Femur (tissue), 1 donor: ENCODE measurements around the gene CAPN10.

ENCODE experiments used
- DNase-seq: peaks from one replicate; pipeline ENCODE4 v3.0.0-alpha.2; 2017

CAPN10 gene

GRCh38 chr2:240590681-240591111 is 4.2 kb downstream of the CAPN10 start:
- no peak for DNase-seq

- no peak for DNase-seq
Observed at GRCh38 chr2:240591226-240591625, 4.7 kb downstream of the CAPN10 start.

GRCh38 chr2:240591784-240592183 is 5.2 kb downstream of the CAPN10 start:
- DNase-seq = no peak

GRCh38 chr2:240593026-240593702 is 6.6 kb downstream of the CAPN10 start:
- no peak for DNase-seq

- no peak for DNase-seq
Observed at GRCh38 chr2:240593703-240594451, 7.3 kb downstream of the CAPN10 start.

- DNase-seq = no peak
Observed at GRCh38 chr2:240594511-240595380, 8.2 kb downstream of the CAPN10 start.

DNA sequence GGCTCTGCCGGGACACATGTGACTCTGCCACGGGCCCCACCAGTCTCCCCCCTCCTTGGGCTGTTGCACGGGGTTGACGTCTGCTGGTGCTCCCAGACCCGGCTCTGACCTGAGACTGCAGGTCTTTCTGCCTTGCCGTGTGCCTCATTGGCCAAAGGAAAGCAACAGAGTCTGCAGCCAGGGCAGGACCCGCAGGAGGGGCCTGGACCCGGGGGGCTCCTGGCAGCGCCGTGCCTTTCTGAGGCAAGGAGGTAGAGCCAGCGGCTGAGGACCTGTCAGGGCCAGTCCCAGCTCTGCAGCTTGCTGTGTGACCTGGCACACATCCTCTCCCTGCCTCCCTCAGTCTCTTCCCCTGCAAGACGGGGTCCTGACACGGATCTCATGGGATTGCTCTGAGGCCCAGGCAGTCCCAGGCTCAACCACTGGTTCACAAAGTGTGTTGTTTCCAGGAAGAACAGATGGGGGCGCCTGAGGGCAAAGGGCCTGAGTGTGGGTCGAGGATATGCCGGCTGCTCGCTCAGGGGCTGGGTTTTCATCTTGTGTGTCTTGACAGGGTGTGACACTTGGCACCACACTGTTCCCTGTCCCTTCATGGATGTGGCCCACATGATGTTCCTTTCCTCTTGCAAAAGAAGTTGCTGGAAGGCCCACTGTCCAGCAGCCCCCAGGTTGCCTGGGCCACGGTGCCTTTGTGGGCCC is 9.0 kb downstream of the CAPN10 start:
- DNase-seq = no peak

GRCh38 chr2:240596080-240596460 is 9.5 kb downstream of the CAPN10 start:
- no peak for DNase-seq

- no peak for DNase-seq
Observed at GRCh38 chr2:240596491-240596931, 10.0 kb downstream of the CAPN10 start.

DNA sequence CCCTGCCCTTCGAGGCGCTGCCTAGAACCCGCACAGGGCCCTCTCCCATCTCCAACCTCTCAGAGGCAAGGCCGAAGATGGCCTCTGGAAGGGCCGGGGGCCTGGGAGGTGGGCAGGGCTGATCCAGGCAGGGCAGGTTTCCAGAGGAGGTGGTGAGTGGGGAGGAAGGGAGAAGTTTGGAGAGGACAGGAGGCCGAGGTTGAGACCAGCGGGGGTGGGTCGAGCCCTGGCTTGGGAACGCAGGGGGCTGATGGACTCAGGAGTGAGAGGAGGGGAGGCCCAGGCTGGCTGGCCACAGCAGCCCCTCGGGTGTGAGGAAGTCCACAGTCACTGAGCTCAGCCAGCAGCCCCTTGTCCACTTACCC is 10.5 kb downstream of the CAPN10 start:
- DNase-seq = no peak

GRCh38 chr2:240597419-240598181 is 11.1 kb downstream of the CAPN10 start:
- no peak for DNase-seq

DNA sequence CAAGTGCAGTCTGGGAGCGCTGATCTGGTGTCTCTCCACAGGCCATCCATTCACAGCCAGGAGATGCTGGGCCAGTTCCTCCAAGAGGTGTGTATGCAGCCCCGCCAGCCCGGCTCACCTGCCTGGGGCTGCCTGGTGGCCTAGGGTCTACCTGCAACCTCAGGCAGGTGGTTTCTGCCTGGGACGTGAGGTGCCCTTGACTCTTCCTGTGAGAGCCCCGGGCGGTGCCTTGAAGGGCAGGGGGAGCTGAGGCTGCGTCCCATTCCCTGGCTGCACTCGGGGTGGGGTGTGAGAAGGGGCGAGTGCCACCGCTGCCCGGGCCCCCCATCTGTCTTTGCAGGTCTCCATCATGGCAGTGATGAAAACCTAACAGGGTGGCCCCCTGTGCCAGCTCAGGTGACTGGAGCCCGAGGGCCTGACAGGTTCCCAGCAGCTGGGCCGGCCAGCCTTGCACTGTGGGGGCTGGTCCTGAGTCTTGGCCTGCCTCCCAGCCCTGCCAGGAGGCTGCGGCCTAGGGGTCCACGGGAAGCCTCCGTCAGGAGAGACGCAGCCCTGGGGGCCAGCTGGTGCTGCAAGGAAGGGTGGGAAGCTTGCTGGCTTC is 11.9 kb downstream of the CAPN10 start:
- DNase-seq = no peak

- peak; percentile 3 for DNase-seq
Observed at GRCh38 chr2:240599141-240599583, 12.6 kb downstream of the CAPN10 start.

DNA sequence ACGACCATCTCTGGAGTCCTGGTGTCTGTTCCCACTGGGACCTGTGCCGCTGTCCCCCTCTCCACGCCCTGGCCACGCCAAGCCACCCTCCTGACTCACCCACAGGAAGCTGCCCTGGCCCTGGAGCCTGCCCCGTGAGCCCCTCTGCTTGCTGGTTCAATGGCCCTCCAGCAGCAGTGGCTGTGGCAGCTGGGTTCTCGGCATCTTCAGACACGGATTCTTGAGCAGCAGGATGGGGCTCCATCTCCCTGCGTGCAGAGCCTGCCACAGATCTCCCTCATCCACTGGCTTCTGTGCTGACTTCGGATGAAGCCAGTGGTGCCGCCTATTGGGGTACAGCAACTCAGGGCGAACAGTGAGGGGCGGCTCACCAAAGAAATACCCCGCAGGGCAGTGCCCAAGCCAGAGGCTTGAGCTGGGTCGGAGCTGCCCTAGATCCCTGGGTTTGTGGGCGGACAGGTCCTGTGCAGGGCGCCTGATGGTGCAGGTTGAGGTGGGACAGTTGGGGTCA is 14.0 kb downstream of the CAPN10 start:
- DNase-seq = no peak

DNA sequence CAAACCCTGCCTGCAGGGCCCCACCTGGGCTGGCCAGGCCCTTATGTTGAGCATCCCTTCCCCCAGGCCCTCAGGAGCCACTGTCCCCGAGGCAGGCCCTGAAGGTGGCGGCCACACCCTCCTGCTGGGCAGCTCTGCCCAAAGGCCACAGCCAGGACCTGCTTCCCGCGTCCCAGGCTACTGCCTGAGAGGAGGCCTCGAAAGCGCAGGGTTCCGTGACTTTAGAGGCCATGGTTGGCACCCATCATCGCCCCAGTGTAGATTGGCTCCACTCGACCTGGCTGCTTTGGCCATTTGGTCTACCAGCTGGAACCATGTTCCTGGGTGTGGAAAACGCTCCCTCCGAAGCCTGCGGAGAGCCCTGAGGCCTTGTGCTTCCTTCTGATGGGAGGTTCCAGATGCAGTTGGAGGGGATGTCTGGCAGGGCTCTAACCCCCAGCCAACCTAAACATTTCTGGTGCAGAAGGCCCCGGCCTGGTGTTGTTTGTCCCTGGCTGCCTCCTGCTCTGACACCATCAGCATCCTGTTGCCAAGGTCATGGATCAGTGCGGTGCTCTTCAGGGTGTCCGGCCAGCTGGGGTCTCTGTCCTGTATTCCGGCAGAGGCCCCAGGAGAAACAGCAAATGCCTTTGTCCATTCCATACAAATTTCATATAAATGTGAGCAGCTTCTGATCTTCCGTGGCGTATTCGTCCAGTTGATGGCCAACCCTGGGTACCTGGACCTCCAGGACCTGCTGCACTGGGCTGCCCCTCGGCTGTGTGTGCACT is 14.7 kb downstream of the CAPN10 start:
- DNase-seq = peak; percentile 11

GRCh38 chr2:240601831-240602160 is 15.3 kb downstream of the CAPN10 start:
- no peak for DNase-seq

DNA sequence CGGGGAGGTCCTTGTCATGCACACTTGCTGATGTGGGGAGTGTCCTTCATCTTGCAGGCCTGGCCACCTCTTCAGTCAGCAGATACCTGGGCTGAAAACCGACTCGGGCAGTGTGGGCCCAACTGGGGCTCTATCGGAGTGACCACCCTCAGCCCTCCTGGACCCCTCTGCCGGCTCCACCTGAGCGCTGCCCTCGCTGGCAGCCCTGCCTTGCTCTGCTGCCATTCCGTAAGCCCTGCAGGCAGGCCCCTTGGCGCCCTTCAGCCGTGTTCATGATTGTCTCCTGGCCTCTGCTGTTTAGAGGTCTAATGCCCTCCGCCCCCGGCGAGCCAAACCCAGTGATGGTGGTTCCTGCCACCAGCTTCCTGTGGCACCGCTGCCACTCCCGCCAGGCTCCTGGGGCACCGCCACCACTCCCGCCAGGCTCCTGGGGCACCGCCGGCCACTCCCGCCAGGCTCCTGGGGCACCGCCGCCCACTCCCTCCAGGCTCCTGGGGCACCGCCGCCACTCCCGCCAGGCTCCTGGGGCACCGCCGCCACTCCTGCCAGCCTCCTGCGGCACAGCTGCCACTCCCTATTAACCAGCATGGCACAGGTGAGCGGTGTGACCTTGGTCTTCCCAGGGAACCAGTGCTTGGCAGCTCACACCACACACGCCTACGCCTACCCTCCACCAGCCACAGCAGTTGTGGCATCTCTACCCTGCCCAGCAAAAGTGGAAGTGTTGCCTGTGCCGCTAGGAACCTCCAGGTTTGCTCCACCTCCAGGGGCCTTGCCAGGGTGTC is 15.9 kb downstream of the CAPN10 start:
- DNase-seq = peak; percentile 11

DNA sequence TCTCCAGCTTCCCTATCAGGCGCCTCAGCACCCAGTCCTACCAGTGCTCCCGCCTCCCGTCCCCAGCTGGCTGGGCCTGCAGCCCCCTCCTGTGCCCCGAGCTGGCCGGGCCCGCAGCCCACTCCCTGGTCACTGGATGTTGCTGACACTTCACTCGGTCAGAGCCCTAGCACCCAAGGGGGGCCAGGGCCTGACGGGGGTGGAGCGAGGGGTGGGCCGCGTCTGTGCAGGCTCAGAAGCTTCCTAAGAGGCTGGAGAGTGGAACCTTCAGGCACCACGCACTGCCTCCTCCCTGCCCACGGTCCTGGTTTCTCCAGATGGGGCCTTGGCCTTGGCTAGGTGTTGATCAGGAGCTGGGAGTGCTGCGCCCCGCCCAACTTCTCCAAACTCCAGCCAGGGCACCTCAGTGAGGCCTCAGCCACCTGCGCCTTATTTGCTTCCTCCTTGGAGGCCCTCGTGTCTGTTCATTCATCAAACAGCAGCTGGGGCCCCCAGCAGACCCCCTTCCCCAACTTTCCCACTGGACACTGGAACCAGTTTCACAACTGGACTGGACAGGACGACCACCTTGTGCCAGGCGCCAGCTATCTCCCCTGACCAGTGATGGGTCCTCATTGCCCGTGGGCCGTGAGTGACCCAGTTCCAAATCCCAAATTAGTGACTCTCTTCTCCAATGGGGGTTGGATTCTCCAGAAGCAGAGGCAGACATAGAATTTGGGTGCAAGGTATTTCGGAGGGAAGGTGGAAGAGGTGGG is 16.7 kb downstream of the CAPN10 start:
- peak; percentile 14 for DNase-seq

- DNase-seq = peak; percentile 15
Observed at GRCh38 chr2:240603846-240604245, 17.3 kb downstream of the CAPN10 start.
